Lower leg skin (tissue), 4 donors: ENCODE measurements around the gene RBM4. TPM values are rescaled to one million over a fixed set of nuclear protein-coding genes. Genes with fewer than 3 reads are reported as not detected.
A peak's percentile ranks its signal among the peaks of the same experiment; 100 is the strongest.

Source experiments
- DNase-seq, 2 donors: peaks; one replicate each; pipeline ENCODE4 v3.0.0-alpha.2; 2019; ENCODE audit warnings: low spot score in 2 of 2
- H3K4me3 ChIP-seq: fragments of 200-600 bp; sonication (generic); 2 replicates; pipeline ENCODE4 v1.5.1; 2017; ENCODE audit warnings: mild to moderate bottlenecking, low read depth; ENCODE audit not compliant: poor library complexity, severe bottlenecking
- POLR2A ChIP-seq, 2 donors: fragments of 450-650 bp; IDR thresholded peaks; one replicate each; pipeline ENCODE4 v1.6.1; 2016 to 2017; ENCODE audit warnings: antibody characterized with exemption in 2 of 2, mild to moderate bottlenecking in 1 of 2, moderate library complexity in 1 of 2
- WGBS, 2 donors: methylation state at CpG; one replicate each; pipeline ENCODE4 v1.1.5; 2018; 5-methylcytosine and 5-hydroxymethylcytosine counted together
- intact Hi-C: fragments of 100-400 bp; cut with DNase I; formaldehyde crosslinking; loops from one replicate; pipeline ENCODE4 v1.15.0; 2023; ENCODE audit warnings: low total_unique reads
- total RNA-seq, 4 donors: library from RNA; depleted of rRNA; stranded (reverse); fragments of >200 nt; gene quantifications; one replicate each; pipeline ENCODE4 v1.1.0, GENCODE V29; 2016
- TF ChIP-seq, protein P1 (sequence below), 3 donors: fragments of 450-650 bp; IDR thresholded peaks; one replicate each; pipeline ENCODE4 v1.5.1; 2016; ENCODE audit warnings: antibody characterized with exemption in 3 of 3, mild to moderate bottlenecking in 3 of 3, moderate library complexity in 2 of 3

RBM4 gene
- total RNA-seq, 4 donors from 2014 or later = 59.2 to 96.6 (median 76.0) TPM

DNA sequence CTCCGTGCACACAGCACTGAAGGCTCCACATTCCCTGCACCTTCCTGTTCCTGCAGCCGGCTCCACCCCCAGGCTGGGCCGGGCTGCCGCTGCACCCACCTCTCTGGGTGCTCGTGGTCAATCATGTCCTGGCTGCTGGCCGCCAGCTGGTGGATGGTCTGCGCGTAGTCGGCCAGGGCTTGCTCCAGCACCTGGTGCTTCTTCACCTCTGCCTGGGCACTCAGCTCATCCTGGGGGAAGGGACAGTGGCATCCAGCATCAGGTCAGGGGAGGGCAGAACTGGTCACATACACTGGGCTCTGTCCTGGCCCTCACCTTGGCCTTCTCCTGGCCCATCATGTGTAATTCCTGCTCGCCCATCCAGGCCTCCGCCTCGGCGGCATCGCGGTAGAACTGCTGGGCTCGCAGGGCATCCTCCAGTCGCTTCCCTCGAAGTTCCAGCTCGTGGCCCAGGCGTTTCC lies 54.4 kb downstream of the RBM4 start:
- no peak for DNase-seq
- H3K4me3 ChIP-seq = no peak overlapping the region
- 87 to 92% methylated on average over 20 of the region's 20 CpGs for WGBS, 2 donors
- TF ChIP-seq, protein P1, sequence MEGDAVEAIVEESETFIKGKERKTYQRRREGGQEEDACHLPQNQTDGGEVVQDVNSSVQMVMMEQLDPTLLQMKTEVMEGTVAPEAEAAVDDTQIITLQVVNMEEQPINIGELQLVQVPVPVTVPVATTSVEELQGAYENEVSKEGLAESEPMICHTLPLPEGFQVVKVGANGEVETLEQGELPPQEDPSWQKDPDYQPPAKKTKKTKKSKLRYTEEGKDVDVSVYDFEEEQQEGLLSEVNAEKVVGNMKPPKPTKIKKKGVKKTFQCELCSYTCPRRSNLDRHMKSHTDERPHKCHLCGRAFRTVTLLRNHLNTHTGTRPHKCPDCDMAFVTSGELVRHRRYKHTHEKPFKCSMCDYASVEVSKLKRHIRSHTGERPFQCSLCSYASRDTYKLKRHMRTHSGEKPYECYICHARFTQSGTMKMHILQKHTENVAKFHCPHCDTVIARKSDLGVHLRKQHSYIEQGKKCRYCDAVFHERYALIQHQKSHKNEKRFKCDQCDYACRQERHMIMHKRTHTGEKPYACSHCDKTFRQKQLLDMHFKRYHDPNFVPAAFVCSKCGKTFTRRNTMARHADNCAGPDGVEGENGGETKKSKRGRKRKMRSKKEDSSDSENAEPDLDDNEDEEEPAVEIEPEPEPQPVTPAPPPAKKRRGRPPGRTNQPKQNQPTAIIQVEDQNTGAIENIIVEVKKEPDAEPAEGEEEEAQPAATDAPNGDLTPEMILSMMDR (IDR thresholded peaks at IDR 0.05) = no peak
- TF ChIP-seq POLR2A (IDR thresholded peaks at IDR 0.05) = no peak
- intact Hi-C loops = loop anchor here (5.0 kb wide), 1 partner anchor 144 kb away; no protein-coding TSS in a partner anchor

GRCh38 chr11:66693356-66694055 lies 55.0 kb downstream of the RBM4 start:
- no peak for DNase-seq
- no peak overlapping the region for H3K4me3 ChIP-seq
- intact Hi-C loops = loop anchor here (5.0 kb wide), 1 partner anchor 144 kb away; no protein-coding TSS in a partner anchor
- 90 to 92% methylated on average over 15 of the region's 15 CpGs for WGBS, 2 donors
- TF ChIP-seq, protein P1 (IDR thresholded peaks at IDR 0.05) = no peak

- no peak for TF ChIP-seq POLR2A (IDR thresholded peaks at IDR 0.05)
- TF ChIP-seq, protein P1 (IDR thresholded peaks at IDR 0.05) = no peak
- DNase-seq = no peak
- no peak overlapping the region for H3K4me3 ChIP-seq
- intact Hi-C loops = loop anchor here (5.0 kb wide), 1 partner anchor 143 kb away; no protein-coding TSS in a partner anchor
- WGBS, 2 donors = 50 to 66% methylated on average over 13 of the region's 13 CpGs
Observed at GRCh38 chr11:66694056-66694410, 55.5 kb downstream of the RBM4 start.

DNA sequence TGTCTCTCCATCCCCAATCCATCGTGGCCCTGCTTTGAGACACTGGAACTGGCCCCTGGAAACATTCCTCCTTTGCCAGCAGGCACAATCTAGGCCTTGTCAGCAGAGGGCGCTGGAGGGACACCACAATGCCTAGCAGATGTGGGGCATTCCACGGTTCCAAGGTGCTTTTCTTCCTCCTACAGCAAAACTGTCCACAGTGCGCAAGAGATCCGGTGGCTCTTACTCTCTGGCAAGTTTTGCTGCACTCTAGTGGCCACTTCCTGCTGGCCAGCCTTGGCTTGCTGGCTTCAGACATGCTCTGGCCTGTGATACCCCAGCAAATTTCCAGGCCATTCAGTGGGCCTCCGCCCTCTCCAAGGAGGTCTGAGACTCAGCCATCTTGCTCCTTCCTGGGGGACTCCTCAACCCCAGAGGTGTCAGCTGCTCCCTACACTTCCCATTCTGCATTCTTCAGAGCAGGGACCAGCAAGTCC lies 56.3 kb downstream of the RBM4 start:
- no peak overlapping the region for H3K4me3 ChIP-seq
- intact Hi-C loops = loop anchor here (5.0 kb wide), 1 partner anchor 143 kb away; no protein-coding TSS in a partner anchor
- no peak for TF ChIP-seq POLR2A (IDR thresholded peaks at IDR 0.05)
- TF ChIP-seq, protein P1 (IDR thresholded peaks at IDR 0.05) = peak in 1 of 3 donors; percentile 96
- 11 to 18% methylated on average over 6 of the region's 6 CpGs for WGBS, 2 donors
- peak; percentile 82 to 96 for DNase-seq

Other genes starting within 250 kb of the RBM4 start
- gene NPAS4, start 217.7 kb upstream of the RBM4 start, total RNA-seq = under 1 TPM in 1 of 4 donors, not detected in 3; 0.19 TPM
- 10 to 100 TPM; 30.6 to 41.1 (median 36.2) TPM for gene MRPL11, start 199.9 kb upstream of the RBM4 start, total RNA-seq
- 10 to 100 TPM; 14.3 to 22.0 (median 17.1) TPM for gene PELI3, start 171.8 kb upstream of the RBM4 start, total RNA-seq
- 10 to 100 TPM; 15.5 to 48.5 (median 20.1) TPM for gene DPP3, start 158.3 kb upstream of the RBM4 start, total RNA-seq
- 10 to 100 TPM; 27.4 to 51.6 (median 37.1) TPM for gene BBS1, start 128.1 kb upstream of the RBM4 start, total RNA-seq
- 10 to 100 TPM in 3 of 4 donors, 1 to 10 TPM in 1; 9.9 to 18.0 (median 14.7) TPM for gene ZDHHC24, start 92.7 kb upstream of the RBM4 start, total RNA-seq
- gene ACTN3, start 91.8 kb upstream of the RBM4 start, total RNA-seq = not detected
- gene CTSF, start 70.1 kb upstream of the RBM4 start, total RNA-seq = 100 to 1,000 TPM in 2 of 4 donors, 10 to 100 TPM in 2; 96.4 to 120 (median 103) TPM
- under 1 TPM; 0.11 to 0.42 (median 0.25) TPM for gene CCDC87, start 45.6 kb upstream of the RBM4 start, total RNA-seq
- gene CCS, start 45.5 kb upstream of the RBM4 start, total RNA-seq = 10 to 100 TPM; 13.7 to 24.2 (median 15.2) TPM
- 10 to 100 TPM; 35.8 to 47.4 (median 44.6) TPM for gene RBM14, start 22.1 kb upstream of the RBM4 start, total RNA-seq
- 10 to 100 TPM in 2 of 4 donors, 1 to 10 TPM in 2; 8.6 to 18.0 (median 12.2) TPM for gene RBM4B, start 39.2 kb downstream of the RBM4 start, total RNA-seq
- gene SPTBN2, start 90.5 kb downstream of the RBM4 start, total RNA-seq = 100 to 1,000 TPM; 435 to 663 (median 597) TPM
- gene RCE1, start 204.7 kb downstream of the RBM4 start, total RNA-seq = 10 to 100 TPM; 23.8 to 32.8 (median 29.7) TPM
- gene LRFN4, start 218.4 kb downstream of the RBM4 start, total RNA-seq = 10 to 100 TPM in 3 of 4 donors, 1 to 10 TPM in 1; 5.5 to 14.1 (median 10.3) TPM